HepG2 (cell line): ENCODE measurements around the gene CLBA1. TPM values are rescaled to one million over a fixed set of nuclear protein-coding genes. Genes with fewer than 3 reads are reported as not detected.
A peak's percentile ranks its signal among the peaks of the same experiment; 100 is the strongest.

Source experiments
- HIVEP1 ChIP-seq: sonication (generic); formaldehyde crosslinking; IDR thresholded peaks from 2 replicates; pipeline ENCODE4 v1.4.0; 2020; ENCODE audit warnings: mild to moderate bottlenecking, missing genetic modification reagents
- NRL ChIP-seq: sonication (generic); formaldehyde crosslinking; IDR thresholded peaks from 2 replicates; pipeline ENCODE4 v1.5.0; 2020; ENCODE audit warnings: missing genetic modification reagents, mild to moderate bottlenecking, moderate library complexity, borderline replicate concordance
- SAFB2 ChIP-seq: sonication (generic); formaldehyde crosslinking; IDR thresholded peaks from 2 replicates; pipeline ENCODE4 v1.5.1; 2020; ENCODE audit warnings: missing genetic modification reagents, low read depth, mild to moderate bottlenecking, borderline replicate concordance
- SNAI1 ChIP-seq: sonication (generic); formaldehyde crosslinking; IDR thresholded peaks from 2 replicates; pipeline ENCODE4 v1.5.0; 2020; ENCODE audit warnings: mild to moderate bottlenecking, missing genetic modification reagents, borderline replicate concordance
- ZBTB42 ChIP-seq: sonication (generic); formaldehyde crosslinking; IDR thresholded peaks from 2 replicates; pipeline ENCODE4 v1.5.0; 2020; ENCODE audit warnings: mild to moderate bottlenecking, missing genetic modification reagents
- ZFX ChIP-seq: sonication (generic); formaldehyde crosslinking; IDR thresholded peaks from 2 replicates; pipeline ENCODE4 v1.4.0; 2020; ENCODE audit warnings: mild to moderate bottlenecking, low read depth, missing genetic modification reagents, moderate library complexity
- ZMAT3 ChIP-seq: sonication (generic); formaldehyde crosslinking; conservative IDR thresholded peaks from 2 replicates; pipeline ENCODE4 v1.7.0; 2021; ENCODE audit warnings: missing genetic modification reagents
- ZNF350 ChIP-seq: sonication (generic); formaldehyde crosslinking; IDR thresholded peaks from 2 replicates; pipeline ENCODE4 v1.4.0; 2020; ENCODE audit warnings: mild to moderate bottlenecking, low read depth, missing genetic modification reagents, borderline replicate concordance
- ZNF501 ChIP-seq: sonication (generic); formaldehyde crosslinking; IDR thresholded peaks from 2 replicates; pipeline ENCODE4 v1.5.1; 2020; ENCODE audit warnings: mild to moderate bottlenecking, moderate library complexity, missing genetic modification reagents
- ZNF577 ChIP-seq: sonication (generic); formaldehyde crosslinking; IDR thresholded peaks from 2 replicates; pipeline ENCODE4 v1.4.0; 2020; ENCODE audit warnings: mild to moderate bottlenecking, low read depth, missing genetic modification reagents, borderline replicate concordance
- ZNF670 ChIP-seq: sonication (generic); formaldehyde crosslinking; IDR thresholded peaks from 2 replicates; pipeline ENCODE4 v1.8.0; 2022; ENCODE audit warnings: mild to moderate bottlenecking, missing genetic modification reagents, borderline replicate concordance
- ZNF687 ChIP-seq: sonication (generic); formaldehyde crosslinking; IDR thresholded peaks from 2 replicates; pipeline ENCODE4 v1.5.1; 2020; ENCODE audit warnings: mild to moderate bottlenecking, missing genetic modification reagents, moderate library complexity
- ZNF788 ChIP-seq: sonication (generic); formaldehyde crosslinking; IDR thresholded peaks from 2 replicates; pipeline ENCODE4 v1.5.0; 2020; ENCODE audit warnings: mild to moderate bottlenecking, missing genetic modification reagents, borderline replicate concordance
- polyA plus RNA-seq, 8 experiments: library from polyadenylated mRNA; depleted of rRNA in 3 of 8; stranded (reverse) in 7 of 8; unstranded in 1 of 8; fragments of >200 nt; fragmentation: Illumina TruSeq in 4 of 8; extraction: Trizol in 4 of 8; gene quantifications; 2 replicates each; pipeline versions ENCODE4 v1.2.1 to v1.2.3, GENCODE V29; 2011 to 2016; ENCODE audit warnings: low read depth in 4 of 8, missing spikeins in 1 of 8, mixed read lengths in 1 of 8; ENCODE audit not compliant: insufficient read depth in 1 of 8
- total RNA-seq, 5 experiments: library from RNA; depleted of rRNA; stranded (reverse); fragments of >200 nt; fragmentation: Illumina TruSeq; extraction: Trizol; gene quantifications; 2 replicates each; pipeline ENCODE4 v1.2.3, GENCODE V29; 2016; ENCODE audit warnings: low read depth in 1 of 5
- TF ChIP-seq, protein P1 (sequence below): sonication (generic); formaldehyde crosslinking; IDR thresholded peaks from 2 replicates; pipeline ENCODE4 v1.5.1; 2020; ENCODE audit warnings: mild to moderate bottlenecking, missing genetic modification reagents
- TF ChIP-seq, protein P2 (sequence below): sonication (generic); formaldehyde crosslinking; IDR thresholded peaks from 2 replicates; pipeline ENCODE4 v1.5.0; 2020; ENCODE audit warnings: missing genetic modification reagents
- TF ChIP-seq, protein P3 (sequence below): sonication (generic); formaldehyde crosslinking; IDR thresholded peaks from 2 replicates; pipeline ENCODE4 v1.8.0; 2022; ENCODE audit warnings: mild to moderate bottlenecking, missing genetic modification reagents, borderline replicate concordance

Gene CLBA1
- total and polyA plus RNA-seq, 2 of the 13 experiments (the other 11 are each of a cell fraction or from before 2014, with no cell fraction given) = 1.2 to 1.4 TPM

DNA sequence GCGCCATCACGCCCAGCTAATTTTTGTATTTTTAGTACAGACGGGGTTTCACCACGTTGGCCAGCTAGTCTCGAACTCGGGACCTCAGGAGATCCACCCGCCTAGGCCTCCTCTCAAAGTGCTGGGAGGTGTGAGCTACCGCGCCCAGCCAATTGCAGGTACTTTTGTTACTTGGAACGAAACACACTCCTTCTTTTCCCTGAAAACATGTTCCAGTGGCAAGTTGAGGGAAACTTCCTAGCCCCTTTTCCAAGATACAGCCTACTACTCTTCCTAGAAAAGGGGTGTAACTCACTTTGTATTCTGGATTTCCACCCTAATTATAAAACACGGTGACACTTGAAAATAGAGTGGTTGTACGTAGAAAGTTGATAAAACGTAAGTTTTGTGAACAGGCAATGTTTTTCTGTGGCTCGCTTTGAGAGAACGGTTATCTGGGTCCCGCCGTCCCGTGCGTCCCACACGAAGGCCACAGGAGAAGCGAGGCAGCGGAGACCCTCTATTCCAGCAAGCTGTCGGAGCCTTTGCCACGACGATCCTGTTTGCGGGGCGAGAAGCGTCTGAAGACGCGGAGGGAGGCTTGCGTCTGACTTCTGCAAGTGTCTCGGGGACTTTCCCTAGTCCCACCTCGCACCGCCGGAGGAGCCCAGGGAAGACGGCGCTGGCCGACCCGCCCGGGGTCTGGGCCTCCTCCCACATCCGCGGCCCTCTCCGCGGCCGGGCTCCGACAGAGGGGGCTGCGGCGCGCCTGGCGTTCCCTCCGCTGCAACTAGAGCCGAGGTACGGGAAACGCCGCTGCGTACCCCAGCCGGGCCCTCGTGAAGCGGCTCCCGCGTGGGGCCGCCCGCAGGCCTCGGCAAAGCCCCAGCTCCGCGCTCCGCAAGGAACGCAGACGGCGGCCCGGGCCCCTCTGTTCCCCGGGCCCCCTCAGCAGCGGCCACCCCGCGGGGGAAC, 34.5 kb downstream of the CLBA1 start (continued):
- TF ChIP-seq, protein P1, sequence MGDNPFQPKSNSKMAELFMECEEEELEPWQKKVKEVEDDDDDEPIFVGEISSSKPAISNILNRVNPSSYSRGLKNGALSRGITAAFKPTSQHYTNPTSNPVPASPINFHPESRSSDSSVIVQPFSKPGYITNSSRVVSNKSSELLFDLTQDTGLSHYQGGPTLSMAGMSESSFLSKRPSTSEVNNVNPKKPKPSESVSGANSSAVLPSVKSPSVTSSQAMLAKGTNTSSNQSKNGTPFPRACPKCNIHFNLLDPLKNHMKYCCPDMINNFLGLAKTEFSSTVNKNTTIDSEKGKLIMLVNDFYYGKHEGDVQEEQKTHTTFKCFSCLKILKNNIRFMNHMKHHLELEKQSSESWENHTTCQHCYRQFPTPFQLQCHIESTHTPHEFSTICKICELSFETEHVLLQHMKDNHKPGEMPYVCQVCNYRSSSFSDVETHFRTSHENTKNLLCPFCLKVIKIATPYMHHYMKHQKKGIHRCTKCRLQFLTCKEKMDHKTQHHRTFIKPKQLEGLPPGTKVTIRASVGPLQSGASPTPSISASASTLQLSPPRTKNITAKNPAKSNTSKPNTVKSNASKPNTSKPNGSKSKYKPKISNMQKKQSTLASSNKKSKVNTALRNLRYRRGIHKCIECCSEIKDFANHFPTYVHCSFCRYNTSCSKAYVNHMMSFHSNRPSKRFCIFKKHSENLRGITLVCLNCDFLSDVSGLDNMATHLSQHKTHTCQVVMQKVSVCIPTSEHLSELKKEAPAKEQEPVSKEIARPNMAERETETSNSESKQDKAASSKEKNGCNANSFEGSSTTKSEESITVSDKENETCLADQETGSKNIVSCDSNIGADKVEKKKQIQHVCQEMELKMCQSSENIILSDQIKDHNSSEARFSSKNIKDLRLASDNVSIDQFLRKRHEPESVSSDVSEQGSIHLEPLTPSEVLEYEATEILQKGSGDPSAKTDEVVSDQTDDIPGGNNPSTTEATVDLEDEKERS (CRISPR knock-in tag) = peak; percentile 35; the same call in 1 of the 2 replicates
- peak; percentile 22; the same call in 1 of the 2 replicates for TF ChIP-seq HIVEP1 (CRISPR knock-in tag)
- TF ChIP-seq ZNF788 (CRISPR knock-in tag) = peak; percentile 11; the same call in 1 of the 2 replicates
- 0 out of 2 replicates have a peak, but pooled peaks have one; percentile 52 for TF ChIP-seq ZNF670 (CRISPR knock-in tag)
- peak; percentile 33; the same call in 1 of the 2 replicates for TF ChIP-seq NRL (CRISPR knock-in tag)
- TF ChIP-seq, protein P2, sequence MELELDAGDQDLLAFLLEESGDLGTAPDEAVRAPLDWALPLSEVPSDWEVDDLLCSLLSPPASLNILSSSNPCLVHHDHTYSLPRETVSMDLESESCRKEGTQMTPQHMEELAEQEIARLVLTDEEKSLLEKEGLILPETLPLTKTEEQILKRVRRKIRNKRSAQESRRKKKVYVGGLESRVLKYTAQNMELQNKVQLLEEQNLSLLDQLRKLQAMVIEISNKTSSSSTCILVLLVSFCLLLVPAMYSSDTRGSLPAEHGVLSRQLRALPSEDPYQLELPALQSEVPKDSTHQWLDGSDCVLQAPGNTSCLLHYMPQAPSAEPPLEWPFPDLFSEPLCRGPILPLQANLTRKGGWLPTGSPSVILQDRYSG (CRISPR knock-in tag) = no peak
- peak; percentile 4; the same call in 1 of the 2 replicates for TF ChIP-seq ZNF350 (CRISPR knock-in tag)
- TF ChIP-seq SNAI1 (CRISPR knock-in tag) = peak; percentile 67; the same call in 1 of the 2 replicates
- 0 out of 2 replicates have a peak, but pooled peaks have one; percentile 26 for TF ChIP-seq ZBTB42 (CRISPR knock-in tag)
- no peak for TF ChIP-seq SAFB2 (CRISPR knock-in tag)
- 0 out of 2 replicates have a peak, but pooled peaks have one; percentile 16 for TF ChIP-seq ZNF501 (CRISPR knock-in tag)
- TF ChIP-seq, protein P3, sequence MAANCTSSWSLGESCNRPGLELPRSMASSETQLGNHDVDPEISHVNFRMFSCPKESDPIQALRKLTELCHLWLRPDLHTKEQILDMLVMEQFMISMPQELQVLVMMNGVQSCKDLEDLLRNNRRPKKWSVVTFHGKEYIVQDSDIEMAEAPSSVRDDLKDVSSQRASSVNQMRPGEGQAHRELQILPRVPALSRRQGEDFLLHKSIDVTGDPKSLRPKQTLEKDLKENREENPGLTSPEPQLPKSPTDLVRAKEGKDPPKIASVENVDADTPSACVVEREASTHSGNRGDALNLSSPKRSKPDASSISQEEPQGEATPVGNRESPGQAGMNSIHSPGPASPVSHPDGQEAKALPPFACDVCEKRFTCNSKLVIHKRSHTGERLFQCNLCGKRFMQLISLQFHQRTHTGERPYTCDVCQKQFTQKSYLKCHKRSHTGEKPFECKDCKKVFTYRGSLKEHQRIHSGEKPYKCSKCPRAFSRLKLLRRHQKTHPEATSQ (CRISPR knock-in tag) = no peak
- TF ChIP-seq ZMAT3 (CRISPR knock-in tag) = 0 out of 2 replicates have a peak, but pooled peaks have one; percentile 29
- no peak for TF ChIP-seq ZNF577 (CRISPR knock-in tag)
- TF ChIP-seq ZFX = peak; percentile 56
- TF ChIP-seq ZNF687 (CRISPR knock-in tag) = peak; percentile 27; the same call in 1 of the 2 replicates
